ENCODE measurements around the gene PABPC1L.

The PABPC1L gene

GRCh38 chr20:44900231-44900854, 9.5 kb upstream of the PABPC1L start:
- in situ Hi-C loops (cut with MboI; ENCODE audit: low sequenced_read_pairs): no loop called here

- in situ Hi-C loops (cut with MboI; ENCODE audit: low sequenced_read_pairs): no loop called here
Measured at GRCh38 chr20:44901974-44902373, 7.9 kb upstream of the PABPC1L start.

GRCh38 chr20:44904377-44904776, 5.5 kb upstream of the PABPC1L start:
- in situ Hi-C loops (cut with MboI; ENCODE audit: low sequenced_read_pairs): no loop called here

GRCh38 chr20:44908987-44909871, 631 bp upstream of the PABPC1L start:
- in situ Hi-C loops (cut with MboI; ENCODE audit: low sequenced_read_pairs): no loop called here

GRCh38 chr20:44910690-44911262, 916 bp downstream of the PABPC1L start:
- in situ Hi-C loops (cut with MboI; ENCODE audit: low sequenced_read_pairs): no loop called here

- in situ Hi-C loops (cut with MboI; ENCODE audit: low sequenced_read_pairs): no loop called here
Measured at GRCh38 chr20:44911264-44911921, 1.5 kb downstream of the PABPC1L start.

- in situ Hi-C loops (cut with MboI; ENCODE audit: low sequenced_read_pairs): no loop called here
Measured at GRCh38 chr20:44912189-44912588, 2.3 kb downstream of the PABPC1L start.

GRCh38 chr20:44914924-44915323, 5.1 kb downstream of the PABPC1L start:
- in situ Hi-C loops (cut with MboI; ENCODE audit: low sequenced_read_pairs): no loop called here

GRCh38 chr20:44916586-44916985, 6.7 kb downstream of the PABPC1L start:
- in situ Hi-C loops (cut with MboI; ENCODE audit: low sequenced_read_pairs): no loop called here

- in situ Hi-C loops (cut with MboI; ENCODE audit: low sequenced_read_pairs): no loop called here
Measured at GRCh38 chr20:44917399-44917798, 7.5 kb downstream of the PABPC1L start.

- in situ Hi-C loops (cut with MboI; ENCODE audit: low sequenced_read_pairs): no loop called here
Measured at GRCh38 chr20:44918342-44918741, 8.5 kb downstream of the PABPC1L start.

GRCh38 chr20:44918761-44919160, 8.9 kb downstream of the PABPC1L start:
- in situ Hi-C loops (cut with MboI; ENCODE audit: low sequenced_read_pairs): no loop called here

- in situ Hi-C loops (cut with MboI; ENCODE audit: low sequenced_read_pairs): no loop called here
Measured at GRCh38 chr20:44921447-44921846, 11.6 kb downstream of the PABPC1L start.

GRCh38 chr20:44924541-44924940, 14.7 kb downstream of the PABPC1L start:
- in situ Hi-C loops (cut with MboI; ENCODE audit: low sequenced_read_pairs): no loop called here

- in situ Hi-C loops (cut with MboI; ENCODE audit: low sequenced_read_pairs): no loop called here
Measured at GRCh38 chr20:44928595-44928994, 18.7 kb downstream of the PABPC1L start.

GRCh38 chr20:44930517-44931168, 20.8 kb downstream of the PABPC1L start:
- in situ Hi-C loops (cut with MboI; ENCODE audit: low sequenced_read_pairs): no loop called here

GRCh38 chr20:44931911-44932310, 22.1 kb downstream of the PABPC1L start:
- in situ Hi-C loops (cut with MboI; ENCODE audit: low sequenced_read_pairs): no loop called here

GRCh38 chr20:44932916-44933315, 23.1 kb downstream of the PABPC1L start:
- in situ Hi-C loops (cut with MboI; ENCODE audit: low sequenced_read_pairs): no loop called here

- in situ Hi-C loops (cut with MboI; ENCODE audit: low sequenced_read_pairs): no loop called here
Measured at GRCh38 chr20:44936510-44936909, 26.6 kb downstream of the PABPC1L start.

GRCh38 chr20:44938637-44939036, 28.8 kb downstream of the PABPC1L start:
- in situ Hi-C loops (cut with MboI; ENCODE audit: low sequenced_read_pairs): no loop called here

- in situ Hi-C loops (cut with MboI; ENCODE audit: low sequenced_read_pairs): no loop called here
Measured at GRCh38 chr20:44941120-44941691, 31.3 kb downstream of the PABPC1L start.
